KMS-11 (cell line): Measurements from ENCODE around the gene BTK.

Experiments
- H2AFZ ChIP-seq: fragments of 200-600 bp; sonication (generic); 2 replicates; pipeline ENCODE4 v1.6.1; 2016; ENCODE audit warnings: antibody characterized with exemption, mixed run types, low read depth
- H3K27ac ChIP-seq: fragments of 200-600 bp; sonication (generic); 2 replicates; pipeline ENCODE4 v1.6.1; 2016; ENCODE audit warnings: mild to moderate bottlenecking, mixed run types
- H3K27me3 ChIP-seq: fragments of 200-600 bp; sonication (generic); 2 replicates; pipeline ENCODE4 v1.6.1; 2017; ENCODE audit warnings: mild to moderate bottlenecking, low read depth, mixed run types, moderate library complexity; ENCODE audit not compliant: insufficient read depth
- H3K36me3 ChIP-seq: fragments of 200-600 bp; sonication (generic); 2 replicates; pipeline ENCODE4 v1.6.1; 2017; ENCODE audit warnings: mild to moderate bottlenecking, mixed run types; ENCODE audit not compliant: insufficient read depth
- H3K4me1 ChIP-seq: fragments of 200-600 bp; sonication (generic); 2 replicates; pipeline ENCODE4 v1.6.1; 2016; ENCODE audit warnings: mild to moderate bottlenecking, low read depth, mixed run types; ENCODE audit not compliant: poor library complexity, severe bottlenecking
- H3K4me2 ChIP-seq: fragments of 200-600 bp; sonication (generic); 2 replicates; pipeline ENCODE4 v1.7.0; 2016; ENCODE audit warnings: mild to moderate bottlenecking, mixed run types
- H3K4me3 ChIP-seq: fragments of 200-600 bp; sonication (generic); IDR thresholded peaks from 2 replicates; pipeline ENCODE4 v1.6.1; 2017; ENCODE audit warnings: low read depth, low read length, mixed read lengths; ENCODE audit not compliant: insufficient read depth
- H3K79me2 ChIP-seq: fragments of 200-600 bp; sonication (generic); 2 replicates; pipeline ENCODE4 v1.6.1; 2016; ENCODE audit warnings: low read depth, mixed run types; ENCODE audit not compliant: insufficient read depth
- H3K9ac ChIP-seq: fragments of 200-600 bp; sonication (generic); 2 replicates; pipeline ENCODE4 v1.6.1; 2016; ENCODE audit warnings: mild to moderate bottlenecking, mixed run types
- H4K20me1 ChIP-seq: fragments of 200-600 bp; sonication (generic); 2 replicates; pipeline ENCODE4 v1.6.1; 2016; ENCODE audit warnings: mild to moderate bottlenecking, mixed run types; ENCODE audit not compliant: insufficient read depth
- CTCF ChIP-seq: fragments of 200-600 bp; sonication (generic); conservative IDR thresholded peaks from 2 replicates; pipeline ENCODE4 v1.6.1; 2017; ENCODE audit warnings: low read depth, mild to moderate bottlenecking, antibody characterized with exemption, low read length, moderate library complexity, mixed read lengths

BTK gene

GRCh38 chrX:101393530-101394305, 7.7 kb upstream of the BTK start:
- TF ChIP-seq CTCF = no peak
- Histone ChIP-seq H3K36me3 (peaks cover 11% of the 10 kb centered on the region; the same call in 1 of the 2 replicates), H3K9ac (no peak overlapping the region), H4K20me1 (no peaks in the 10 kb centered on the region), H2AFZ (no peak overlapping the region), H3K27ac (no peak overlapping the region), H3K27me3 (no peaks in the 10 kb centered on the region), H3K4me2 (no peak overlapping the region), H3K4me1 (peaks cover 11% of the 10 kb centered on the region), H3K4me3 (no peak overlapping the region), H3K79me2 (peaks cover 27% of the 10 kb centered on the region)

GRCh38 chrX:101391831-101392230, 5.8 kb upstream of the BTK start:
- no peak for TF ChIP-seq CTCF
- Histone ChIP-seq H3K9ac (peak overlapping the region; percentile 98), H3K36me3 (peaks cover 11% of the 10 kb centered on the region; the same call in 1 of the 2 replicates), H4K20me1 (no peaks in the 10 kb centered on the region), H3K4me1 (peaks cover 11% of the 10 kb centered on the region), H2AFZ (no peak overlapping the region), H3K27me3 (no peaks in the 10 kb centered on the region), H3K27ac (peak overlapping the region; percentile 91), H3K4me3 (no peak overlapping the region), H3K79me2 (peaks cover 27% of the 10 kb centered on the region), H3K4me2 (peak overlapping the region; percentile 68)

DNA sequence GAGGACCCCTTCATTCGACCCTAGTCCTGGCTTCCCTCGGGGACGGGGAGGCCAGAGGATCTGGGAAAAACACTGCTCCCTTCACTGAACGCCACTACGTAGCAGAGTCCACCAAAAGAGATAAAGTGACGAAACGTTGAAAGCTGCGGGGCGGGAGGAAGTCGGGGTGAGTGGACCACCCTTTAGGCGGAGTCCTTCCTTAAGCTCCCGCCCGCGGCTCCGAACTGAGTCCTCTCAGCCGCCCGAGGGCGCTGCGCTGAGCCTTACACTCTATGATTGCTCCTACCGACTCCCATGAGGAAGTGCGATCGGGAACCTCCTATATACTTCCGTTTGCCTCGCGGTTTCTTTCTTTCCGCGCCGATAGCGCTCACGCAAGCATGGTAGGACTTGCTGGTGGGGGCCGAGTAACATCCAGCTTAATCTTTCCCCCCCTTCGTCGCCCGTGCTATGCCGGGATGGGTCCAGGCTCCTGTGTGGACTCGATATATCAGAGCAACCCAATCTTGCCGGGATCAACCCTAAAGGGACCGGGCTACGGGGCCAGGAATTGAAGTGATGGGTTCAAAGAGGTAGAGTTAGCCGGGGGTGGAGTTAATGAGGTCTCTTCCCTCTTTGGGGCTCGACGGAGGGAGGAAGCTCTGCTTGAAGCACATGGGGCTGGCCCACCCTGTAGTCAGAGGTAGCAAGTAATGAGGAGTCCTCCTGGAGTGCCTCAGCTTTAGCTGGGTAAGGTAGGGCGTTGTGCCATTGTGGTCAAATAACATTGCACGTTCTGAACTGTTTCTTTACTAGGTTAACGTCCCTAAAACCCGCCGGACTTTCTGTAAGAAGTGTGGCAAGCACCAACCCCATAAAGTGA, 4.9 kb upstream of the BTK start, which contains the start of gene RPL36A:
RPL36A (plus strand) TSS at position 348 of the 862 bp plus-strand sequence; CDS start at position 381, 33 bp downstream.
- peaks cover 11% of the 10 kb centered on the region for H3K4me1 ChIP-seq
- peak; percentile 37; the same call in 1 of the 2 replicates for TF ChIP-seq CTCF
- H3K27me3 ChIP-seq = no peaks in the 10 kb centered on the region
- H3K79me2 ChIP-seq = peaks cover 27% of the 10 kb centered on the region
- no peaks in the 10 kb centered on the region for H4K20me1 ChIP-seq
- H3K27ac ChIP-seq = peak within 1 kb of the TSS; percentile 91
- H3K36me3 ChIP-seq = peaks cover 11% of the 10 kb centered on the region; the same call in 1 of the 2 replicates
- H3K4me3 ChIP-seq = no peak within 1 kb of the TSS
- peak within 1 kb of the TSS; percentile 91 for H2AFZ ChIP-seq
- H3K4me2 ChIP-seq = peak within 1 kb of the TSS; percentile 68
- peak within 1 kb of the TSS; percentile 98 for H3K9ac ChIP-seq

DNA sequence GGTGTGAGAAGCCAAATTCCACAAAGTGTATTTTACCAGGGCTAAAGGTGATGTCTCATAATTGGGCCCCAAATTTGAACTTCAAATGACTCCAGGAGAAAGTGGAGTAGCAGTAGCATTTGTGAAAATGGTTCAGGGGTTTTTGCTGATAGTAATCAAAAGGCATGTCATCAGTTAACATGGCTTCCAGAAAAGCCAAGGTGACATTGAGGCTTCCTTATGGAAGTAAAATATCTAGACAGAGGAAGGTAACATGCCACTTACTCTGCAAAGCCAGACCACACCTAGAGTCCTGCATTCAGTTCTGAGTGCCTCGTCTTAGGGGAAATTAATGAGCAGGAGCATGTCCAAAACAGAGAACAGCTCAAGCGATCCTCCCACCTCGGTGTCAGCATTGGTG, 2.6 kb upstream of the BTK start:
- H3K4me2 ChIP-seq = no peak overlapping the region
- no peak overlapping the region for H3K4me3 ChIP-seq
- H3K9ac ChIP-seq = no peak overlapping the region
- H4K20me1 ChIP-seq = no peaks in the 10 kb centered on the region
- no peak overlapping the region for H3K27ac ChIP-seq
- H3K4me1 ChIP-seq = peaks cover 14% of the 10 kb centered on the region
- TF ChIP-seq CTCF = no peak
- H2AFZ ChIP-seq = no peak overlapping the region
- H3K79me2 ChIP-seq = peaks cover 24% of the 10 kb centered on the region
- H3K27me3 ChIP-seq = no peaks in the 10 kb centered on the region
- peaks cover 11% of the 10 kb centered on the region; the same call in 1 of the 2 replicates for H3K36me3 ChIP-seq
